OCI-LY7 (cell line): Measurements from ENCODE around the gene ITPRID2. TPM values are rescaled to one million over a fixed set of nuclear protein-coding genes. Genes with fewer than 3 reads are reported as not detected.

Source experiments
- BruUV-seq: library from RNA; stranded (reverse); fragments of 400-500 nt; replicated peaks from 2 replicates; lab custom pipeline; 2021; lab: Mats Ljungman, UMichigan
- CTCF ChIA-PET: fragments of 300-600 bp; sonication (Branson Sonifier 250); formaldehyde crosslinking; loops from one replicate; lab custom pipeline; 2022; ENCODE audit warnings: antibody characterized with exemption; ENCODE audit not compliant: unreplicated experiment; lab: Charles Lee
- POLR2A ChIA-PET: fragments of 300-600 bp; sonication (Branson Sonifier 250); formaldehyde crosslinking; loops from one replicate; lab custom pipeline; 2022; ENCODE audit warnings: antibody characterized with exemption; lab: Charles Lee
- DNase-seq: peaks from one replicate; pipeline ENCODE4 v3.0.0-alpha.2; 2015; ENCODE audit warnings: low spot score
- H2AFZ ChIP-seq: fragments of 200-600 bp; sonication (generic), shearing (Covaris generic); 2 replicates; pipeline ENCODE4 v1.6.1; 2014; ENCODE audit warnings: mild to moderate bottlenecking, antibody characterized with exemption, low read length, moderate library complexity
- H3K27ac ChIP-seq: fragments of 200-600 bp; sonication (generic); 2 replicates; pipeline ENCODE4 v1.5.1; 2014; ENCODE audit warnings: mixed run types, low read depth, mild to moderate bottlenecking, moderate library complexity, low read length, inconsistent platforms; ENCODE audit not compliant: poor library complexity, severe bottlenecking
- H3K36me3 ChIP-seq: fragments of 200-600 bp; sonication (generic); 2 replicates; pipeline ENCODE4 v1.6.1; 2014; ENCODE audit warnings: mild to moderate bottlenecking, antibody characterized with exemption, low read length, moderate library complexity, mixed read lengths; ENCODE audit not compliant: insufficient read depth
- H3K4me1 ChIP-seq: fragments of 200-600 bp; sonication (generic); 2 replicates; pipeline ENCODE4 v1.5.1; 2014; ENCODE audit warnings: mild to moderate bottlenecking, low read length; ENCODE audit not compliant: insufficient read depth, poor library complexity, severe bottlenecking
- H3K4me2 ChIP-seq: fragments of 200-600 bp; sonication (generic); 2 replicates; pipeline ENCODE4 v1.6.1; 2014; ENCODE audit warnings: mild to moderate bottlenecking, low read length
- H3K4me3 ChIP-seq: fragments of 200-600 bp; sonication (generic); 2 replicates; pipeline ENCODE4 v1.5.1; 2014; ENCODE audit warnings: mild to moderate bottlenecking, low read depth, low read length; ENCODE audit not compliant: poor library complexity, severe bottlenecking
- H3K79me2 ChIP-seq: fragments of 200-600 bp; sonication (generic); 2 replicates; pipeline ENCODE4 v1.6.1; 2016; ENCODE audit warnings: low read depth, mild to moderate bottlenecking, low read length, moderate library complexity, mixed read lengths; ENCODE audit not compliant: insufficient read depth
- H3K9me2 ChIP-seq: fragments of 200-600 bp; sonication (generic); 2 replicates; pipeline ENCODE4 v1.6.1; 2016; ENCODE audit warnings: mild to moderate bottlenecking, low read length, mixed read lengths; ENCODE audit not compliant: insufficient read depth
- H3K9me3 ChIP-seq: fragments of 200-600 bp; sonication (generic); 2 replicates; pipeline ENCODE4 v1.6.1; 2014; ENCODE audit warnings: mild to moderate bottlenecking, mixed run types, low read length, mixed read lengths
- H4K20me1 ChIP-seq: fragments of 200-600 bp; sonication (generic); 2 replicates; pipeline ENCODE4 v1.6.1; 2014; ENCODE audit warnings: mild to moderate bottlenecking, antibody characterized with exemption, low read length, moderate library complexity, mixed read lengths; ENCODE audit not compliant: insufficient read depth
- CTCF ChIP-seq: fragments of 200-600 bp; sonication (generic); conservative IDR thresholded peaks from 2 replicates; pipeline ENCODE4 v1.5.1; 2014; ENCODE audit warnings: mild to moderate bottlenecking, antibody characterized with exemption, low read length, moderate library complexity, mixed read lengths
- EZH2phosphoT487 ChIP-seq: fragments of 200-600 bp; sonication (generic); IDR thresholded peaks from 2 replicates; pipeline ENCODE4 v1.6.1; 2018; ENCODE audit warnings: low read depth, borderline replicate concordance, mild to moderate bottlenecking, mixed run types, antibody characterized with exemption, low read length, moderate library complexity, mixed read lengths
- intact Hi-C: fragments of 100-400 bp; cut with micrococcal nuclease; formaldehyde crosslinking; loops from one replicate; pipeline ENCODE4 v1.10.0; 2022; ENCODE audit not compliant: unreplicated experiment
- total RNA-seq, 2 experiments: library from RNA; depleted of rRNA in 1 of 2; stranded (reverse); fragments of >200 nt in 1 of 2; shearing (Covaris generic) in 1 of 2; gene quantifications; 2 replicates each; pipeline ENCODE4 v1.2.3, GENCODE V29; 2014 to 2022

The ITPRID2 gene
- total RNA-seq, 2 experiments from 2014 or later = 25.9 to 47.5 TPM

GRCh38 chr2:181859803-181860202 lies 31.7 kb upstream of the ITPRID2 start:
- no peak overlapping the region for H3K27ac ChIP-seq
- H3K9me2 ChIP-seq = no peaks in the 10 kb centered on the region
- intact Hi-C loops = no loop called here
- DNase-seq = no peak
- H2AFZ ChIP-seq = no peak overlapping the region
- ChIA-PET POLR2A (interaction anchor here (0.7 kb wide), 1 partner anchor 96 kb away, joined by 6 read pairs; no protein-coding TSS in a partner anchor), CTCF (no interaction called here)
- H3K4me2 ChIP-seq = no peak overlapping the region
- H3K36me3 ChIP-seq = no peaks in the 10 kb centered on the region
- H3K79me2 ChIP-seq = no peaks in the 10 kb centered on the region
- no TSS peak for BruUV-seq
- H3K4me1 ChIP-seq = no peaks in the 10 kb centered on the region
- no peak overlapping the region for H3K4me3 ChIP-seq
- H3K9me3 ChIP-seq = no peaks in the 10 kb centered on the region
- H4K20me1 ChIP-seq = no peaks in the 10 kb centered on the region
- no peak for TF ChIP-seq CTCF
- no peak for TF ChIP-seq EZH2phosphoT487

GRCh38 chr2:181861379-181861778 lies 30.2 kb upstream of the ITPRID2 start:
- Histone ChIP-seq H3K27ac (no peak overlapping the region), H4K20me1 (no peaks in the 10 kb centered on the region), H3K79me2 (no peaks in the 10 kb centered on the region), H3K4me2 (no peak overlapping the region), H3K4me1 (no peaks in the 10 kb centered on the region), H3K9me2 (no peaks in the 10 kb centered on the region), H3K4me3 (no peak overlapping the region), H2AFZ (no peak overlapping the region), H3K36me3 (no peaks in the 10 kb centered on the region), H3K9me3 (no peaks in the 10 kb centered on the region)
- POLR2A ChIA-PET = no interaction called here
- CTCF ChIA-PET = no interaction called here
- no peak for DNase-seq
- no peak for TF ChIP-seq EZH2phosphoT487
- TF ChIP-seq CTCF = no peak
- BruUV-seq = no TSS peak
- intact Hi-C loops = no loop called here

- ChIA-PET POLR2A (interaction anchor here (1.2 kb wide), 1 partner anchor 12 kb away, joined by 3 read pairs; no protein-coding TSS in a partner anchor), CTCF (no interaction called here)
- no peaks in the 10 kb centered on the region for H3K79me2 ChIP-seq
- H3K9me3 ChIP-seq = no peaks in the 10 kb centered on the region
- no peak overlapping the region for H3K4me3 ChIP-seq
- no peak overlapping the region for H3K27ac ChIP-seq
- intact Hi-C loops = no loop called here
- H3K36me3 ChIP-seq = no peaks in the 10 kb centered on the region
- H2AFZ ChIP-seq = no peak overlapping the region
- H3K9me2 ChIP-seq = no peaks in the 10 kb centered on the region
- no peak overlapping the region for H3K4me2 ChIP-seq
- H3K4me1 ChIP-seq = no peaks in the 10 kb centered on the region
- no peak for DNase-seq
- H4K20me1 ChIP-seq = no peaks in the 10 kb centered on the region
- TF ChIP-seq CTCF (no peak), EZH2phosphoT487 (no peak)
- no TSS peak for BruUV-seq
These were observed 28.8 kb upstream of the ITPRID2 start for GRCh38 chr2:181862583-181863281.
